ENCODE data around the gene PKN1. TPM values are rescaled to one million over a fixed set of nuclear protein-coding genes. Genes with fewer than 3 reads are reported as not detected.

The PKN1 gene
- total RNA-seq, 1 donor = 167 TPM

DNA sequence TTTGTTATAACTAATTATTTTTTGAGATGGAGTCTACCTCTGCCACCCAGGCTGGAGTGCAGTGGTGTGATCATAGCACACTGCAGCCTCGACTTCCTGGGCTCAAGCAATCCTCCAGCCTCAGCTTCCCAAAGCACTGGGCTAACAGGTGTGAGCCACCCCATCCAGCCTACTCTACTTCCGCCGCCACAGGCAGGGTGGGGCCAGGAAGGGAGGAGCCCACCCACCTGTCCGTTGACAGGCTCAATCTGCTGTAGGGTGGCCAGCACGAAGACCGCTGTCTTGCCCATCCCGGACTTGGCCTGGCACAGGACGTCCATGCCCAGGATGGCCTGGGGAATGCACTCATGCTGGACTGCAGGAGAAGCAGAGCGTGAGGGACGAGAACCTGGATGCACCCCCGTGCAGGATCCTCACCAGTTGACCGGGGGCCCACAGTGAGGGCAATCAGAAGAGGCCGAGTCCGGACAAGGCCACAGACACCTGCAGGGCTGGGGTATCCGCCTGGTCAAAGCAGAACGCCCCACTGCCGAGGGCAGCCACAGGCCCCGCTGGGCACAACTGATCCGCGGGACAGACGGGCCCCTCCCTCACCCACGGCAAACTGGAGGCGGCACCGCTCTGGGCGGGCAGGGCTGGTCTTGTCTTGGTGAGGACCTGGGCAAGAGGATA, 20.6 kb upstream of the PKN1 start:
- Histone ChIP-seq H2AFZ (ENCODE audit: low read length) (no peak overlapping the region), H3K9me3 (ENCODE audit: low read depth, low read length) (no peaks in the 10 kb centered on the region), H3K27ac (ENCODE audit: low read depth, low read length) (peak overlapping the region; percentile 60), H4K20me1 (ENCODE audit: insufficient read depth, low read length) (peaks cover 61% of the 10 kb centered on the region), H3K4me1 (ENCODE audit: insufficient read depth, low read length) (peaks cover 18% of the 10 kb centered on the region), H3K4me2 (ENCODE audit: insufficient read depth, low read length) (no peak overlapping the region), H3K27me3 (ENCODE audit: insufficient read depth, low read length) (no peaks in the 10 kb centered on the region), H3K4me3 (ENCODE audit: insufficient read depth, low read length) (no peak overlapping the region), H3K36me3 (ENCODE audit: insufficient read depth, low read length) (peaks cover 54% of the 10 kb centered on the region), H3K79me2 (ENCODE audit: insufficient read depth, low read length) (peaks cover 76% of the 10 kb centered on the region)
- no peak for TF ChIP-seq CTCF (IDR thresholded peaks at IDR 0.05; ENCODE audit: extremely low read depth, low read depth, low read length)
- DNase-seq (ENCODE audit: insufficient read length, low spot score, missing footprints) = no peak

DNA sequence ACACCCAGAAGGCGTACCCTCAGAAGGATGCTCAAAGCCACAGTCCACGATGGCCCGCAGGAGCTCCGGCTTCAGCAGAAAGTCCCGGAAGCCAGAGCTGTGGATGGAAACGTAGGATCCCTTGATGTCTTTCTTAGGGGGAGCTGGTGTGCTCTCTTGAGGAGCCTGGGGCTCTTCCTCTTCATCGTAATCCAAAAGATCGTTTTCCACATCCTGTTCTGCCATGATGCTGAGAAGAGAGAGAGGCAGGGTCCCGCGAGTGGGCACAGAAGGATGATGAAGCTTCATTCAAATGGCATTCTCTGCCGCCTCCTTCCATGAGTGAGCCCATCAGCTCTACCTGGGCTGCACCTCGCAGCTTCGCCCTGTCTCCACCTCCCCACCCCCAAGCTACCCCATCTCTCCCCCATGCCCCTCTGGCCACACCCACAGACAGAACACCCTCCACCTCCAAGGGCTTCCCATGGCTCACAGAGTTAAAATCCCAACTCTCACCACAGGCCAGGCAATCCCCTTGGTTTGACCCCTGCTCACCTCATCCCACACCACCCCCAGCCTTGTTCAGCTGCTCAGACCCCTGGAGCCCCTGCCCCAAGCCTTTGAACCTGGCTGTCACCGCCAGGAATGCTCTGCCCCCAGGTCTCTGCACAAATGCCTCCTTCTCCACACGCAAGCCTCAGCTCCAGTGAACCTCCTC, 20.0 kb upstream of the PKN1 start:
- no peak overlapping the region for H3K4me2 ChIP-seq (ENCODE audit: insufficient read depth, low read length)
- peak overlapping the region; percentile 60 for H3K27ac ChIP-seq (ENCODE audit: low read depth, low read length)

GRCh38 chr19:14413693-14414181, 19.4 kb upstream of the PKN1 start:
- DNase-seq (ENCODE audit: insufficient read length, low spot score, missing footprints) = peak; percentile 93
- Histone ChIP-seq H4K20me1 (ENCODE audit: insufficient read depth, low read length) (peaks cover 61% of the 10 kb centered on the region), H3K27ac (ENCODE audit: low read depth, low read length) (peak overlapping the region; percentile 60), H3K27me3 (ENCODE audit: insufficient read depth, low read length) (no peaks in the 10 kb centered on the region), H3K4me2 (ENCODE audit: insufficient read depth, low read length) (no peak overlapping the region), H3K79me2 (ENCODE audit: insufficient read depth, low read length) (peaks cover 89% of the 10 kb centered on the region), H3K4me3 (ENCODE audit: insufficient read depth, low read length) (no peak overlapping the region), H2AFZ (ENCODE audit: low read length) (no peak overlapping the region), H3K36me3 (ENCODE audit: insufficient read depth, low read length) (peaks cover 41% of the 10 kb centered on the region), H3K9me3 (ENCODE audit: low read depth, low read length) (no peaks in the 10 kb centered on the region), H3K4me1 (ENCODE audit: insufficient read depth, low read length) (peaks cover 18% of the 10 kb centered on the region)
- TF ChIP-seq CTCF (IDR thresholded peaks at IDR 0.05; ENCODE audit: extremely low read depth, low read depth, low read length) = no peak

More for the DNA sequence above, 20.0 kb upstream of the PKN1 start:
- Histone ChIP-seq H3K4me1 (ENCODE audit: insufficient read depth, low read length) (peaks cover 18% of the 10 kb centered on the region), H3K27me3 (ENCODE audit: insufficient read depth, low read length) (no peaks in the 10 kb centered on the region), H2AFZ (ENCODE audit: low read length) (no peak overlapping the region), H3K79me2 (ENCODE audit: insufficient read depth, low read length) (peaks cover 83% of the 10 kb centered on the region), H3K36me3 (ENCODE audit: insufficient read depth, low read length) (peaks cover 47% of the 10 kb centered on the region), H4K20me1 (ENCODE audit: insufficient read depth, low read length) (peaks cover 62% of the 10 kb centered on the region), H3K9me3 (ENCODE audit: low read depth, low read length) (no peaks in the 10 kb centered on the region), H3K4me3 (ENCODE audit: insufficient read depth, low read length) (no peak overlapping the region)
- TF ChIP-seq CTCF (IDR thresholded peaks at IDR 0.05; ENCODE audit: extremely low read depth, low read depth, low read length) = no peak
- peak; percentile 80 for DNase-seq (ENCODE audit: insufficient read length, low spot score, missing footprints)

Data from osteoblast (primary cell).